HepG2 (cell line): ENCODE results near the gene TMEM135. TPM values are rescaled to one million over a fixed set of nuclear protein-coding genes. Genes with fewer than 3 reads are reported as not detected.

Experiments used
- ATAC-seq: fragments of 200-7000 bp; cut with Tn5 transposase; 3 replicates; pipeline ENCODE4 v1.9.1; 2020; ENCODE audit warnings: mild to moderate bottlenecking, moderate library complexity
- BruUV-seq: library from RNA; stranded (reverse); fragments of 400-500 nt; replicated peaks from 2 replicates; lab custom pipeline; 2021; lab: Mats Ljungman, UMichigan
- CTCF ChIA-PET: fragments of 300-600 bp; formaldehyde crosslinking; extraction: SDS; loops from one replicate; lab custom pipeline; 2021; ENCODE audit warnings: low total read pairs, inconsistent platforms, low intra/inter-chr PET ratio; lab: Yijun Ruan, JAX
- POLR2A ChIA-PET: fragments of 350-600 bp; sonication (Branson Sonifier 250); formaldehyde crosslinking; loops from one replicate; lab custom pipeline; 2020; ENCODE audit warnings: antibody characterized with exemption, inconsistent platforms; lab: Yijun Ruan, JAX
- DNase-seq: peaks from one replicate; pipeline ENCODE4 v3.0.0-alpha.2; 2015; ENCODE audit warnings: low spot score
- FAIRE-seq: peaks from 3 replicates; lab custom pipeline; 2011; peaks lifted over from hg19 to GRCh38; lab: Jason Lieb, UNC
- H2AFZ ChIP-seq: one replicate; pipeline ENCODE4 v1.6.1; 2011; ENCODE audit warnings: low read length, inconsistent platforms
- H3K27ac ChIP-seq: fragments of 300-600 bp; 3 replicates; pipeline ENCODE4 v1.8.0; 2011; ENCODE audit warnings: mixed run types, mild to moderate bottlenecking, mixed read lengths, low read length, inconsistent platforms; ENCODE audit not compliant: insufficient read depth; ENCODE audit errors: extremely low read length
- H3K27me3 ChIP-seq, 2 experiments: fragments of 200-600 bp in 1 of 2; 2 replicates in 1 of 2; 3 replicates in 1 of 2; pipeline versions ENCODE4 v1.6.0 to v1.8.0; 2011; ENCODE audit warnings: low read length in 2 of 2, mild to moderate bottlenecking in 2 of 2, moderate library complexity in 2 of 2, inconsistent platforms in 1 of 2; ENCODE audit not compliant: insufficient read depth in 2 of 2, control insufficient read depth in 1 of 2
- H3K36me3 ChIP-seq, 2 experiments: fragments of 200-600 bp in 1 of 2; replicated peaks in 1 of 2; 2 replicates in 1 of 2; 3 replicates in 1 of 2; pipeline versions ENCODE4 v1.5.1 to v1.8.0; 2011; ENCODE audit warnings: low read length in 2 of 2, inconsistent platforms in 1 of 2; ENCODE audit not compliant: insufficient read depth in 2 of 2, control insufficient read depth in 1 of 2
- H3K4me1 ChIP-seq: 2 replicates; pipeline ENCODE4 v1.5.1; 2012; ENCODE audit warnings: low read length, inconsistent platforms; ENCODE audit not compliant: insufficient read depth
- H3K4me2 ChIP-seq: 2 replicates; pipeline ENCODE4 v1.6.0; 2011; ENCODE audit warnings: low read depth, low read length, inconsistent platforms
- H3K4me3 ChIP-seq, 3 experiments: fragments of 200-600 bp in 1 of 3; sonication (generic), shearing (Covaris generic) in 1 of 3; replicated peaks in 1 of 3; 2 replicates each; pipeline ENCODE4 v1.5.1; 2011 to 2016; ENCODE audit warnings: low read length in 3 of 3, inconsistent platforms in 2 of 3, low read depth in 2 of 3, mild to moderate bottlenecking in 2 of 3, control low read depth in 1 of 3, mixed read lengths in 1 of 3; ENCODE audit not compliant: insufficient read depth in 1 of 3
- H3K79me2 ChIP-seq: one replicate; pipeline ENCODE4 v1.6.1; 2011; ENCODE audit warnings: low read length, inconsistent platforms; ENCODE audit not compliant: insufficient read depth
- H3K9ac ChIP-seq: 2 replicates; pipeline ENCODE4 v1.6.0; 2011; ENCODE audit warnings: mild to moderate bottlenecking, low read depth, low read length, inconsistent platforms; ENCODE audit not compliant: insufficient read depth
- H3K9me3 ChIP-seq: 2 replicates; pipeline ENCODE4 v1.5.1; 2012; ENCODE audit warnings: mild to moderate bottlenecking, low read length
- H4K20me1 ChIP-seq: 2 replicates; pipeline ENCODE4 v1.6.0; 2011; ENCODE audit warnings: inconsistent platforms, mild to moderate bottlenecking, low read length, moderate library complexity; ENCODE audit not compliant: insufficient read depth
- AHR ChIP-seq: IDR thresholded peaks from 2 replicates; pipeline ENCODE4 v1.6.1; 2018; ENCODE audit warnings: missing genetic modification reagents, missing compliant biosample characterization
- ATF1 ChIP-seq: IDR thresholded peaks from 2 replicates; pipeline ENCODE4 v1.6.1; 2016; ENCODE audit warnings: mild to moderate bottlenecking, control low read depth
- IRF1 ChIP-seq: sonication (generic); formaldehyde crosslinking; IDR thresholded peaks from 2 replicates; pipeline ENCODE4 v1.4.0; 2020; ENCODE audit warnings: low read depth, mild to moderate bottlenecking, missing genetic modification reagents
- NR1H2 ChIP-seq: sonication (generic); formaldehyde crosslinking; IDR thresholded peaks from 2 replicates; pipeline ENCODE4 v1.8.1; 2022; ENCODE audit warnings: low read depth, missing genetic modification reagents, borderline replicate concordance
- NRL ChIP-seq: sonication (generic); formaldehyde crosslinking; IDR thresholded peaks from 2 replicates; pipeline ENCODE4 v1.5.0; 2020; ENCODE audit warnings: missing genetic modification reagents, mild to moderate bottlenecking, moderate library complexity, borderline replicate concordance
- PHF5A ChIP-seq: IDR thresholded peaks from one replicate; pipeline ENCODE4 v1.6.1; 2018; ENCODE audit warnings: low read depth, missing genetic modification reagents; ENCODE audit not compliant: unreplicated experiment
- RARA ChIP-seq: IDR thresholded peaks from 2 replicates; pipeline ENCODE4 v1.6.1; 2016; ENCODE audit warnings: missing genetic modification reagents, missing compliant biosample characterization
- RNF219 ChIP-seq: sonication (generic); formaldehyde crosslinking; IDR thresholded peaks from 2 replicates; pipeline ENCODE4 v1.5.0; 2020; ENCODE audit warnings: mild to moderate bottlenecking, missing genetic modification reagents
- ZNF580 ChIP-seq: IDR thresholded peaks from 2 replicates; pipeline ENCODE4 v1.6.1; 2016; ENCODE audit warnings: low read depth, borderline replicate concordance
- in situ Hi-C: cut with HindIII; loops from 2 replicates; pipeline ENCODE4 v1.10.0; 2017; ENCODE audit warnings: low pct_unique_long_range_greater_than_20kb; ENCODE audit not compliant: extremely low pct_ligation_motif_present
- intact Hi-C: fragments of 100-400 bp; cut with micrococcal nuclease; formaldehyde crosslinking; loops from one replicate; pipeline ENCODE4 v1.10.0; 2022; ENCODE audit not compliant: unreplicated experiment
- polyA plus RNA-seq, 8 experiments: library from polyadenylated mRNA; depleted of rRNA in 3 of 8; stranded (reverse) in 7 of 8; unstranded in 1 of 8; fragments of >200 nt; fragmentation: Illumina TruSeq in 4 of 8; extraction: Trizol in 4 of 8; gene quantifications; 2 replicates each; pipeline versions ENCODE4 v1.2.1 to v1.2.3, GENCODE V29; 2011 to 2016; ENCODE audit warnings: low read depth in 4 of 8, missing spikeins in 1 of 8, mixed read lengths in 1 of 8; ENCODE audit not compliant: insufficient read depth in 1 of 8
- total RNA-seq, 5 experiments: library from RNA; depleted of rRNA; stranded (reverse); fragments of >200 nt; fragmentation: Illumina TruSeq; extraction: Trizol; gene quantifications; 2 replicates each; pipeline ENCODE4 v1.2.3, GENCODE V29; 2016; ENCODE audit warnings: low read depth in 1 of 5

TMEM135 gene
- total and polyA plus RNA-seq, 2 of the 13 experiments (the other 11 are each of a cell fraction or from before 2014, with no cell fraction given): 36.6 to 88.9 TPM

GRCh38 chr11:87347854-87348253 is 310.1 kb downstream of the TMEM135 start:
- Histone ChIP-seq H3K9ac (no peak overlapping the region), H3K4me3 (no peak overlapping the region), H3K27me3 (no peaks in the 10 kb centered on the region), H3K27ac (no peak overlapping the region), H3K79me2 (no peaks in the 10 kb centered on the region)
- BruUV-seq: no TSS peak
- TF ChIP-seq RNF219 (CRISPR knock-in tag) (no peak), RARA (no peak), ATF1 (CRISPR knock-in tag) (no peak), PHF5A (CRISPR knock-in tag) (no peak), AHR (CRISPR knock-in tag) (no peak), ZNF580 (CRISPR knock-in tag) (no peak), NRL (CRISPR knock-in tag) (no peak), NR1H2 (CRISPR knock-in tag) (no peak), IRF1 (CRISPR knock-in tag) (no peak)
- TF ChIP-seq, all 625 proteins: peak for 0
- ChIA-PET POLR2A (no interaction called here), CTCF (no interaction called here)
- in situ Hi-C loops (no loop called here), intact Hi-C loops (no loop called here)
- H4K20me1 ChIP-seq: no peaks in the 10 kb centered on the region; the same call in none of the 2 replicates
- H3K4me1 ChIP-seq: no peaks in the 10 kb centered on the region
- H3K9me3 ChIP-seq: no peaks in the 10 kb centered on the region
- FAIRE-seq: no peak
- H3K4me2 ChIP-seq: no peak overlapping the region
- no peak overlapping the region for H2AFZ ChIP-seq
- ATAC-seq: no peak
- DNase-seq: no peak
- H3K36me3 ChIP-seq: no peaks in the 10 kb centered on the region
